HepG2 (cell line): ENCODE measurements around the gene AUTS2. TPM values are rescaled to one million over a fixed set of nuclear protein-coding genes. Genes with fewer than 3 reads are reported as not detected.

Source experiments
- ATAC-seq: fragments of 200-7000 bp; cut with Tn5 transposase; 3 replicates; pipeline ENCODE4 v1.9.1; 2020; ENCODE audit warnings: mild to moderate bottlenecking, moderate library complexity
- BruUV-seq: library from RNA; stranded (reverse); fragments of 400-500 nt; replicated peaks from 2 replicates; lab custom pipeline; 2021; lab: Mats Ljungman, UMichigan
- CTCF ChIA-PET: fragments of 300-600 bp; formaldehyde crosslinking; extraction: SDS; loops from one replicate; lab custom pipeline; 2021; ENCODE audit warnings: low total read pairs, inconsistent platforms, low intra/inter-chr PET ratio; lab: Yijun Ruan, JAX
- POLR2A ChIA-PET: fragments of 350-600 bp; sonication (Branson Sonifier 250); formaldehyde crosslinking; loops from one replicate; lab custom pipeline; 2020; ENCODE audit warnings: antibody characterized with exemption, inconsistent platforms; lab: Yijun Ruan, JAX
- DNase-seq: peaks from one replicate; pipeline ENCODE4 v3.0.0-alpha.2; 2015; ENCODE audit warnings: low spot score
- FAIRE-seq: peaks from 3 replicates; lab custom pipeline; 2011; peaks lifted over from hg19 to GRCh38; lab: Jason Lieb, UNC
- H2AFZ ChIP-seq: one replicate; pipeline ENCODE4 v1.6.1; 2011; ENCODE audit warnings: low read length, inconsistent platforms
- H3K27ac ChIP-seq: fragments of 300-600 bp; 3 replicates; pipeline ENCODE4 v1.8.0; 2011; ENCODE audit warnings: mixed run types, mild to moderate bottlenecking, mixed read lengths, low read length, inconsistent platforms; ENCODE audit not compliant: insufficient read depth; ENCODE audit errors: extremely low read length
- H3K27me3 ChIP-seq, 2 experiments: fragments of 200-600 bp in 1 of 2; 2 replicates in 1 of 2; 3 replicates in 1 of 2; pipeline versions ENCODE4 v1.6.0 to v1.8.0; 2011; ENCODE audit warnings: low read length in 2 of 2, mild to moderate bottlenecking in 2 of 2, moderate library complexity in 2 of 2, inconsistent platforms in 1 of 2; ENCODE audit not compliant: insufficient read depth in 2 of 2, control insufficient read depth in 1 of 2
- H3K36me3 ChIP-seq, 2 experiments: fragments of 200-600 bp in 1 of 2; replicated peaks in 1 of 2; 2 replicates in 1 of 2; 3 replicates in 1 of 2; pipeline versions ENCODE4 v1.5.1 to v1.8.0; 2011; ENCODE audit warnings: low read length in 2 of 2, inconsistent platforms in 1 of 2; ENCODE audit not compliant: insufficient read depth in 2 of 2, control insufficient read depth in 1 of 2
- H3K4me1 ChIP-seq: 2 replicates; pipeline ENCODE4 v1.5.1; 2012; ENCODE audit warnings: low read length, inconsistent platforms; ENCODE audit not compliant: insufficient read depth
- H3K4me2 ChIP-seq: 2 replicates; pipeline ENCODE4 v1.6.0; 2011; ENCODE audit warnings: low read depth, low read length, inconsistent platforms
- H3K4me3 ChIP-seq, 3 experiments: fragments of 200-600 bp in 1 of 3; sonication (generic), shearing (Covaris generic) in 1 of 3; replicated peaks in 1 of 3; 2 replicates each; pipeline ENCODE4 v1.5.1; 2011 to 2016; ENCODE audit warnings: low read length in 3 of 3, inconsistent platforms in 2 of 3, low read depth in 2 of 3, mild to moderate bottlenecking in 2 of 3, control low read depth in 1 of 3, mixed read lengths in 1 of 3; ENCODE audit not compliant: insufficient read depth in 1 of 3
- H3K79me2 ChIP-seq: one replicate; pipeline ENCODE4 v1.6.1; 2011; ENCODE audit warnings: low read length, inconsistent platforms; ENCODE audit not compliant: insufficient read depth
- H3K9ac ChIP-seq: 2 replicates; pipeline ENCODE4 v1.6.0; 2011; ENCODE audit warnings: mild to moderate bottlenecking, low read depth, low read length, inconsistent platforms; ENCODE audit not compliant: insufficient read depth
- H3K9me3 ChIP-seq: 2 replicates; pipeline ENCODE4 v1.5.1; 2012; ENCODE audit warnings: mild to moderate bottlenecking, low read length
- H4K20me1 ChIP-seq: 2 replicates; pipeline ENCODE4 v1.6.0; 2011; ENCODE audit warnings: inconsistent platforms, mild to moderate bottlenecking, low read length, moderate library complexity; ENCODE audit not compliant: insufficient read depth
- ATAD3A ChIP-seq: sonication (generic); formaldehyde crosslinking; IDR thresholded peaks from 2 replicates; pipeline ENCODE4 v1.4.0; 2020; ENCODE audit warnings: missing genetic modification reagents
- CBX5 ChIP-seq: sonication (generic); formaldehyde crosslinking; IDR thresholded peaks from 2 replicates; pipeline ENCODE4 v1.4.0; 2020; ENCODE audit warnings: missing genetic modification reagents, borderline replicate concordance
- DNMT3B ChIP-seq: conservative IDR thresholded peaks from 2 replicates; pipeline ENCODE4 v1.6.1; 2016; ENCODE audit warnings: missing biosample characterization, control low read depth
- HNRNPLL ChIP-seq: fragments of 200-400 bp; formaldehyde crosslinking; IDR thresholded peaks from 2 replicates; pipeline ENCODE4 v1.6.1; 2017; ENCODE audit warnings: mild to moderate bottlenecking, low read depth, low read length; ENCODE audit not compliant: poor library complexity, severe bottlenecking
- KDM1A ChIP-seq: IDR thresholded peaks from 2 replicates; pipeline ENCODE4 v1.6.1; 2016; ENCODE audit warnings: missing compliant biosample characterization
- MED13 ChIP-seq: sonication (generic); formaldehyde crosslinking; IDR thresholded peaks from 2 replicates; pipeline ENCODE4 v1.5.0; 2020; ENCODE audit warnings: missing genetic modification reagents
- NR3C1 ChIP-seq: sonication (generic); formaldehyde crosslinking; IDR thresholded peaks from 2 replicates; pipeline ENCODE4 v1.4.0; 2020; ENCODE audit warnings: missing genetic modification reagents
- PLRG1 ChIP-seq: fragments of 450-650 bp; conservative IDR thresholded peaks from 2 replicates; pipeline ENCODE4 v1.6.1; 2016
- RBFOX2 ChIP-seq: fragments of 200-400 bp; formaldehyde crosslinking; IDR thresholded peaks from 2 replicates; pipeline ENCODE4 v1.6.1; 2017; ENCODE audit warnings: low read depth, mild to moderate bottlenecking, low read length
- SNAI1 ChIP-seq: sonication (generic); formaldehyde crosslinking; IDR thresholded peaks from 2 replicates; pipeline ENCODE4 v1.5.0; 2020; ENCODE audit warnings: mild to moderate bottlenecking, missing genetic modification reagents, borderline replicate concordance
- SP1 ChIP-seq, 2 experiments: fragments of 450-650 bp in 1 of 2; sonication (generic) in 1 of 2; formaldehyde crosslinking in 1 of 2; IDR thresholded peaks; 2 replicates each; pipeline versions ENCODE4 v1.4.0 to v1.6.1; 2016 to 2020; ENCODE audit warnings: missing genetic modification reagents in 1 of 2
- TAF15 ChIP-seq: fragments of 200-400 bp; formaldehyde crosslinking; IDR thresholded peaks from one replicate; pipeline ENCODE4 v1.6.1; 2018; ENCODE audit warnings: mild to moderate bottlenecking, low read depth, low read length; ENCODE audit not compliant: poor library complexity, severe bottlenecking
- TP53 ChIP-seq: sonication (generic); formaldehyde crosslinking; conservative IDR thresholded peaks from 2 replicates; pipeline ENCODE4 v1.4.0; 2020; ENCODE audit warnings: missing genetic modification reagents
- ZBTB25 ChIP-seq: IDR thresholded peaks from 2 replicates; pipeline ENCODE4 v1.6.1; 2018; ENCODE audit warnings: missing genetic modification reagents
- ZBTB7B ChIP-seq: sonication (generic); formaldehyde crosslinking; IDR thresholded peaks from 2 replicates; pipeline ENCODE4 v1.4.0; 2020; ENCODE audit warnings: missing genetic modification reagents
- ZNF263 ChIP-seq: sonication (generic); formaldehyde crosslinking; IDR thresholded peaks from 2 replicates; pipeline ENCODE4 v1.4.0; 2020; ENCODE audit warnings: missing genetic modification reagents
- ZNF30 ChIP-seq: sonication (generic); formaldehyde crosslinking; IDR thresholded peaks from 2 replicates; pipeline ENCODE4 v1.5.0; 2020; ENCODE audit warnings: mild to moderate bottlenecking, missing genetic modification reagents
- ZNF614 ChIP-seq: IDR thresholded peaks from 2 replicates; pipeline ENCODE4 v1.6.1; 2018; ENCODE audit warnings: missing biosample characterization, missing genetic modification reagents, inconsistent platforms, borderline replicate concordance
- ZNF772 ChIP-seq: sonication (generic); formaldehyde crosslinking; IDR thresholded peaks from 2 replicates; pipeline ENCODE4 v1.5.0; 2020; ENCODE audit warnings: mild to moderate bottlenecking, missing genetic modification reagents
- ZNF781 ChIP-seq: sonication (generic); formaldehyde crosslinking; IDR thresholded peaks from 2 replicates; pipeline ENCODE4 v1.5.1; 2020; ENCODE audit warnings: borderline replicate concordance, mild to moderate bottlenecking, missing genetic modification reagents; ENCODE audit errors: not compliant biosample characterization
- ZNF790 ChIP-seq: sonication (generic); formaldehyde crosslinking; IDR thresholded peaks from 2 replicates; pipeline ENCODE4 v1.8.0; 2022; ENCODE audit warnings: missing genetic modification reagents, mild to moderate bottlenecking, borderline replicate concordance
- WGBS: methylation state at CpG from one replicate; pipeline ENCODE4 v1.1.6; 2017; ENCODE audit warnings: low lambda C conversion rate; 5-methylcytosine and 5-hydroxymethylcytosine counted together
- in situ Hi-C: cut with HindIII; loops from 2 replicates; pipeline ENCODE4 v1.10.0; 2017; ENCODE audit warnings: low pct_unique_long_range_greater_than_20kb; ENCODE audit not compliant: extremely low pct_ligation_motif_present
- intact Hi-C: fragments of 100-400 bp; cut with micrococcal nuclease; formaldehyde crosslinking; loops from one replicate; pipeline ENCODE4 v1.10.0; 2022; ENCODE audit not compliant: unreplicated experiment
- polyA plus RNA-seq, 8 experiments: library from polyadenylated mRNA; depleted of rRNA in 3 of 8; stranded (reverse) in 7 of 8; unstranded in 1 of 8; fragments of >200 nt; fragmentation: Illumina TruSeq in 4 of 8; extraction: Trizol in 4 of 8; gene quantifications; 2 replicates each; pipeline versions ENCODE4 v1.2.1 to v1.2.3, GENCODE V29; 2011 to 2016; ENCODE audit warnings: low read depth in 4 of 8, missing spikeins in 1 of 8, mixed read lengths in 1 of 8; ENCODE audit not compliant: insufficient read depth in 1 of 8
- total RNA-seq, 5 experiments: library from RNA; depleted of rRNA; stranded (reverse); fragments of >200 nt; fragmentation: Illumina TruSeq; extraction: Trizol; gene quantifications; 2 replicates each; pipeline ENCODE4 v1.2.3, GENCODE V29; 2016; ENCODE audit warnings: low read depth in 1 of 5

AUTS2 gene
- total and polyA plus RNA-seq, 2 of the 13 experiments (the other 11 are each of a cell fraction or from before 2014, with no cell fraction given) = 0.38 TPM; not detected in 1

DNA sequence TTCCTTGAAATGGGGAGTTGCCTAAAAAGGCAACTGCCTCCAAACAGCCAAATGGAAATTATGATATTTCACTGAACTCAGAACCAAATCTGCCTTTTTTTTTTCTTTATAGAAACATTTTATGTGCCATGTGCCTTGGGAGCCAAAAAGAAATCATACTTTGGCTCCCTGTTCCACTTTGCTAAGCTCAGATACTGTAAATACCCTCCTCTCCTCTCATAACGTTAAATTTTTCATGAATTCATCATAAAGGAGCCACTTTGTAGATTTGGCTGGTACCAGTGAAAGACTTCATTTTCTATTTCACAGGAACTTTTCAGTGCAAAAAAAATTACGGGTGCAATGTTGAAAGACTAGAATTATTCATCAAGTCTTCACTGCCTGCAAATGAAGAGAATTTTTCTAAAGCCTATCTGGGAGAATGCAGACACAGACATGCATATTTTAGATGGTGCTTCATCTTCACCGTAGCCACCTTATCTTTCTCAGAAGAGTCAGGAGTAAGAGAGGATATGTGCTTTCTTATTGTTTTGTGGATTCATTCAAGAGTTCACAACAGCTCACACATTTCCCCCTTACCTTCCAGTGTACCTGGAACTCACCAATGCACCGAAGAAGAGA lies 791.4 kb downstream of the AUTS2 start:
- no peak for DNase-seq
- no peaks in the 10 kb centered on the region for H3K9me3 ChIP-seq
- POLR2A ChIA-PET = no interaction called here
- CTCF ChIA-PET = no interaction called here
- H3K9ac ChIP-seq = no peak overlapping the region
- H3K4me1 ChIP-seq = no peaks in the 10 kb centered on the region
- intact Hi-C loops = no loop called here
- TF ChIP-seq ZNF790 = no peak
- TF ChIP-seq TAF15 = no peak
- no peak for TF ChIP-seq ZNF772 (CRISPR knock-in tag)
- no peak for TF ChIP-seq SNAI1 (CRISPR knock-in tag)
- TF ChIP-seq ATAD3A (CRISPR knock-in tag) = no peak
- TF ChIP-seq, all 625 proteins: peak for 0
- no TSS peak for BruUV-seq
- FAIRE-seq = no peak
- WGBS = 0% methylated on average over 4 of the region's 4 CpGs
- Histone ChIP-seq H3K36me3 (no peaks in the 10 kb centered on the region), H3K4me2 (no peak overlapping the region), H3K27ac (no peak overlapping the region), H3K79me2 (no peaks in the 10 kb centered on the region), H3K4me3 (no peak overlapping the region), H4K20me1 (no peaks in the 10 kb centered on the region), H3K27me3 (no peaks in the 10 kb centered on the region), H2AFZ (no peak overlapping the region)
- ATAC-seq = no peak
- in situ Hi-C loops = no loop called here

- Histone ChIP-seq H4K20me1 (no peaks in the 10 kb centered on the region), H3K9me3 (no peaks in the 10 kb centered on the region), H3K4me2 (no peak overlapping the region), H3K27ac (no peak overlapping the region), H3K36me3 (no peaks in the 10 kb centered on the region), H3K4me3 (no peak overlapping the region), H3K4me1 (no peaks in the 10 kb centered on the region), H3K27me3 (no peaks in the 10 kb centered on the region), H3K9ac (no peak overlapping the region), H3K79me2 (no peaks in the 10 kb centered on the region), H2AFZ (no peak overlapping the region)
- 7% methylated on average over 1 of the region's 1 CpG for WGBS
- BruUV-seq = no TSS peak
- ChIA-PET POLR2A (no interaction called here), CTCF (no interaction called here)
- DNase-seq = no peak
- in situ Hi-C loops (no loop called here), intact Hi-C loops (no loop called here)
- no peak for ATAC-seq
- FAIRE-seq = no peak
- TF ChIP-seq ZNF263 (CRISPR knock-in tag) (no peak), ZNF614 (CRISPR knock-in tag) (no peak), ZBTB7B (no peak), PLRG1 (no peak), MED13 (CRISPR knock-in tag) (no peak), HNRNPLL (no peak), ZNF781 (CRISPR knock-in tag) (no peak), DNMT3B (CRISPR knock-in tag) (no peak), NR3C1 (CRISPR knock-in tag) (no peak), SP1 (IDR thresholded peaks at IDR 0.05) (no peak), SP1 (CRISPR knock-in tag; IDR thresholded peaks at IDR 0.05) (no peak), TP53 (CRISPR knock-in tag) (no peak), CBX5 (CRISPR knock-in tag) (no peak), ZBTB25 (no peak), RBFOX2 (no peak), ZNF30 (CRISPR knock-in tag) (no peak), KDM1A (CRISPR knock-in tag) (no peak)
These were observed 792.0 kb downstream of the AUTS2 start for GRCh38 chr7:70390251-70390650.
